Endothelial cell (in vitro differentiated cells): ENCODE data around the gene DNAJC6. TPM values are rescaled to one million over a fixed set of nuclear protein-coding genes. Genes with fewer than 3 reads are reported as not detected.

Experiments
- DNase-seq: peaks from one replicate; pipeline ENCODE4 v3.0.0; 2021; ENCODE audit warnings: low spot score
- H3K27ac Mint-ChIP-seq: one replicate; pipeline ENCODE4 v1.8.0; 2021; ENCODE audit warnings: mixed read lengths, inconsistent platforms; ENCODE audit not compliant: unreplicated experiment
- H3K27me3 Mint-ChIP-seq: one replicate; pipeline ENCODE4 v1.8.0; 2021; ENCODE audit warnings: mild to moderate bottlenecking, moderate library complexity, mixed read lengths, inconsistent platforms; ENCODE audit not compliant: unreplicated experiment
- H3K36me3 Mint-ChIP-seq: one replicate; pipeline ENCODE4 v1.8.0; 2021; ENCODE audit warnings: mild to moderate bottlenecking, low read depth, mixed read lengths, inconsistent platforms; ENCODE audit not compliant: unreplicated experiment
- H3K4me1 Mint-ChIP-seq: one replicate; pipeline ENCODE4 v1.8.0; 2021; ENCODE audit warnings: mild to moderate bottlenecking, mixed read lengths, inconsistent platforms; ENCODE audit not compliant: unreplicated experiment
- H3K4me3 Mint-ChIP-seq: one replicate; pipeline ENCODE4 v1.8.0; 2021; ENCODE audit warnings: mild to moderate bottlenecking, mixed read lengths, inconsistent platforms; ENCODE audit not compliant: unreplicated experiment
- H3K9me3 Mint-ChIP-seq: one replicate; pipeline ENCODE4 v1.8.0; 2021; ENCODE audit warnings: mixed read lengths, inconsistent platforms; ENCODE audit not compliant: unreplicated experiment
- total RNA-seq: library from RNA; stranded (reverse); fragmentation: NEBNext Ultra II Directional; extraction: Animal tissue kit (Norgen Biotek cat#: 25700); gene quantifications from one replicate; pipeline ENCODE4 v1.2.1, GENCODE V29; 2021; ENCODE audit not compliant: unreplicated experiment
- TF ChIP-seq, protein P1 (sequence below): fragments of 200-600 bp; sonication (generic); IDR thresholded peaks from one replicate; pipeline ENCODE4 v1.5.0; 2021; ENCODE audit warnings: antibody characterized with exemption; ENCODE audit not compliant: unreplicated experiment

DNAJC6 gene
- total RNA-seq, 1 donor from 2014 or later = 3.5 TPM

DNA sequence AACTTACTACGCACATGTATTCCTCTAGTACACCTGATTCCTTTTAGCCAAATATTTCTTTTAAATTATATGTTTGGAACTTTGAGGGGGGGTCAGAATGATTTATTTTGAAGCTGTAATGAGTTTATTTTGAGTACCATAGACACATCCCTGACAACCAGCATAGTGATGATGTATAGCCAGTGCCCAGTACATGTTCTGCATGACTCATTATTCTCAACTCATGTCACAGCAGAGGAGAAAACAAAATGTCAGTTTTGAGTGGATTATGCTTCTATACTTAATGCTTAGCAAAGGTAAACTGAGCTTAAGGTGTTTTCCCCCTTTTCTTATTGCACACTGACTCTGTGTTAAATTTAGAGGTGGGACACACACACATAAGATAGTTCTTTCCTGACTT lies 88.7 kb downstream of the DNAJC6 start:
- Mint-ChIP-seq H3K4me1 (no peaks in the 10 kb centered on the region), H3K36me3 (no peaks in the 10 kb centered on the region), H3K4me3 (no peak overlapping the region), H3K9me3 (no peaks in the 10 kb centered on the region), H3K27me3 (no peaks in the 10 kb centered on the region), H3K27ac (no peak overlapping the region)
- DNase-seq = no peak
- TF ChIP-seq, protein P1, sequence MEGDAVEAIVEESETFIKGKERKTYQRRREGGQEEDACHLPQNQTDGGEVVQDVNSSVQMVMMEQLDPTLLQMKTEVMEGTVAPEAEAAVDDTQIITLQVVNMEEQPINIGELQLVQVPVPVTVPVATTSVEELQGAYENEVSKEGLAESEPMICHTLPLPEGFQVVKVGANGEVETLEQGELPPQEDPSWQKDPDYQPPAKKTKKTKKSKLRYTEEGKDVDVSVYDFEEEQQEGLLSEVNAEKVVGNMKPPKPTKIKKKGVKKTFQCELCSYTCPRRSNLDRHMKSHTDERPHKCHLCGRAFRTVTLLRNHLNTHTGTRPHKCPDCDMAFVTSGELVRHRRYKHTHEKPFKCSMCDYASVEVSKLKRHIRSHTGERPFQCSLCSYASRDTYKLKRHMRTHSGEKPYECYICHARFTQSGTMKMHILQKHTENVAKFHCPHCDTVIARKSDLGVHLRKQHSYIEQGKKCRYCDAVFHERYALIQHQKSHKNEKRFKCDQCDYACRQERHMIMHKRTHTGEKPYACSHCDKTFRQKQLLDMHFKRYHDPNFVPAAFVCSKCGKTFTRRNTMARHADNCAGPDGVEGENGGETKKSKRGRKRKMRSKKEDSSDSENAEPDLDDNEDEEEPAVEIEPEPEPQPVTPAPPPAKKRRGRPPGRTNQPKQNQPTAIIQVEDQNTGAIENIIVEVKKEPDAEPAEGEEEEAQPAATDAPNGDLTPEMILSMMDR = no peak

DNA sequence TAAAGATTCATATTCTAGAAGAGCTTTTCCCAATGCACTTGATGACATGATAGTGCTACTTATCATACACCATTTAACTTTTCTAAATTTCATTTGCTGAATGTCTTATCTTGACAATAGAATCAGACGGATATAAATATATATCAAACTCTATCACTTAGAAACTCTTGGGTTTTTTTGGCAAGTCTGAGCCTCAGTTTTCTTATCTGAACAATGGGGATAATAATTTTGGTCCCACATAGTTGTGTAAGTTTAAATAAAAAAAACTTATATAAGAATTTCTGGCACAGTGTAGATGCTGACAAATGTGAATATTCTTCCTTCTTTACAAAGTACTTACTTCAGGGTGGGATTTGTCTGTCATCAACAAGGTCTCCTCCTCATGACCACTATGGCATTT lies 89.7 kb downstream of the DNAJC6 start:
- no peak overlapping the region for H3K27ac Mint-ChIP-seq
- no peak for DNase-seq
- no peaks in the 10 kb centered on the region for H3K4me1 Mint-ChIP-seq
- no peaks in the 10 kb centered on the region for H3K36me3 Mint-ChIP-seq
- H3K27me3 Mint-ChIP-seq = no peaks in the 10 kb centered on the region
- TF ChIP-seq, protein P1 = no peak
- H3K9me3 Mint-ChIP-seq = no peaks in the 10 kb centered on the region
- H3K4me3 Mint-ChIP-seq = no peak overlapping the region

GRCh38 chr1:65401612-65402011 lies 92.3 kb downstream of the DNAJC6 start:
- H3K36me3 Mint-ChIP-seq = no peaks in the 10 kb centered on the region
- TF ChIP-seq, protein P1 = no peak

GRCh38 chr1:65404941-65405340 lies 95.6 kb downstream of the DNAJC6 start:
- H3K9me3 Mint-ChIP-seq = no peaks in the 10 kb centered on the region
- H3K4me3 Mint-ChIP-seq = no peak overlapping the region
- H3K27ac Mint-ChIP-seq = no peak overlapping the region
- no peak for DNase-seq
- peaks cover 5% of the 10 kb centered on the region for H3K4me1 Mint-ChIP-seq
- H3K27me3 Mint-ChIP-seq = no peaks in the 10 kb centered on the region
- no peaks in the 10 kb centered on the region for H3K36me3 Mint-ChIP-seq
- TF ChIP-seq, protein P1 = no peak

More at GRCh38 chr1:65401612-65402011, 92.3 kb downstream of the DNAJC6 start:
- H3K4me3 Mint-ChIP-seq = no peak overlapping the region
- no peaks in the 10 kb centered on the region for H3K9me3 Mint-ChIP-seq
- H3K4me1 Mint-ChIP-seq = no peaks in the 10 kb centered on the region
- no peaks in the 10 kb centered on the region for H3K27me3 Mint-ChIP-seq
- no peak overlapping the region for H3K27ac Mint-ChIP-seq
- DNase-seq = no peak

DNA sequence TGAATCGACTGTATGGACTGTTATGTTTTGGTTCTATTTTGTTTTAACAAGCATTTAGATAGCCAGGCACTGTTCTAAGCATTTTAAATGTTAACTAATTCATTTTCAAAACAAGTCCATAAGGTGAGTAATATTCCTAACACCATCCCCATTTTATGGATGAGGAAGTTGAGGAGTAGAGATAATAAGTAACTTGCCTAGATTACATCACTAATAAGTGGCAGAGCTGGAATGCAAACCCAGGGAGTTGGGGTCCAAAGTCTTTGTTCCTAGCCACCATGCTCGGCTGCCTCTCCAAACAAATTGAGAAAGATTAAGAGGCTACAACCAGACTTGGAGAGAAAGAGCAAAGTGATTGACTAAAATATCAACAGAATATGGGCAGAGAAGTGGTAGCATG lies 98.5 kb downstream of the DNAJC6 start:
- TF ChIP-seq, protein P1 = no peak
- Mint-ChIP-seq H3K4me3 (no peak overlapping the region), H3K4me1 (peaks cover 5% of the 10 kb centered on the region), H3K27me3 (no peaks in the 10 kb centered on the region), H3K9me3 (no peaks in the 10 kb centered on the region), H3K27ac (no peak overlapping the region), H3K36me3 (no peaks in the 10 kb centered on the region)
- DNase-seq = no peak
